Activated naive CD8-positive, alpha-beta T cell treated with anti-CD3 and anti-CD28 coated beads for 36 hours (primary cell): Measurements from ENCODE around the gene GPR3. TPM values are rescaled to one million over a fixed set of nuclear protein-coding genes. Genes with fewer than 3 reads are reported as not detected.
A peak's percentile ranks its signal among the peaks of the same experiment; 100 is the strongest.

Experiments used
- DNase-seq: peaks from one replicate; pipeline ENCODE4 v3.0.0; 2021
- H3K27ac Mint-ChIP-seq: one replicate; pipeline ENCODE4 v1.8.0; 2022; ENCODE audit warnings: mild to moderate bottlenecking, moderate library complexity, mixed read lengths
- H3K27me3 Mint-ChIP-seq: one replicate; pipeline ENCODE4 v1.8.0; 2022; ENCODE audit warnings: mild to moderate bottlenecking, mixed read lengths
- H3K36me3 Mint-ChIP-seq: one replicate; pipeline ENCODE4 v1.8.0; 2021; ENCODE audit warnings: mild to moderate bottlenecking, mixed read lengths
- H3K4me1 Mint-ChIP-seq: one replicate; pipeline ENCODE4 v1.8.0; 2021; ENCODE audit warnings: mixed read lengths
- H3K4me3 Mint-ChIP-seq: one replicate; pipeline ENCODE4 v1.8.0; 2022; ENCODE audit warnings: mild to moderate bottlenecking, moderate library complexity, mixed read lengths
- H3K9me3 Mint-ChIP-seq: one replicate; pipeline ENCODE4 v1.8.0; 2022; ENCODE audit warnings: mixed read lengths
- total RNA-seq, 2 experiments: library from RNA; stranded (reverse); gene quantifications; one replicate each; pipeline ENCODE4 v1.2.3, GENCODE V29; 2021

The GPR3 gene
- total RNA-seq, 2 experiments from 2014 or later = 3.5 to 3.9 TPM

DNA sequence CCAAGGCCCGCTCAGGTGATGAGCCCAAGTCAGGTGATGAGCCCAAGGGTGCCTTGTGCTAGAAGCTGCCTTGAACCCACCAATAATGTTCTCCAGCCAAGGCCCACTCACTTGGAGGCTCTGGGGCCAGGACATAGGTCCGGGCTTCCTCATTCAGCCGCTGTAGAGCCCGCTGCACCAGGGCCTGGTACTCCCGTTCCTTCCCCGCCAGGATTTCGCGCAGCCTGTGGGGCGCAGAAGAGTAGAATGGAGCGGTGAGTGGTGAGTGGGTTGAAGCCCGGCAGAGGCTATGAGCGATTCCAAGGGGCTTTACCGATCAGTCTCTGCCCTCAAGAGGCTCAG, 36.2 kb upstream of the GPR3 start:
- peaks cover 4% of the 10 kb centered on the region for H3K27me3 Mint-ChIP-seq
- H3K36me3 Mint-ChIP-seq = peaks cover 4% of the 10 kb centered on the region
- peaks cover 37% of the 10 kb centered on the region for H3K4me1 Mint-ChIP-seq
- peak overlapping the region; percentile 5 for H3K27ac Mint-ChIP-seq
- H3K4me3 Mint-ChIP-seq = no peak overlapping the region
- DNase-seq = no peak
- no peaks in the 10 kb centered on the region for H3K9me3 Mint-ChIP-seq

DNA sequence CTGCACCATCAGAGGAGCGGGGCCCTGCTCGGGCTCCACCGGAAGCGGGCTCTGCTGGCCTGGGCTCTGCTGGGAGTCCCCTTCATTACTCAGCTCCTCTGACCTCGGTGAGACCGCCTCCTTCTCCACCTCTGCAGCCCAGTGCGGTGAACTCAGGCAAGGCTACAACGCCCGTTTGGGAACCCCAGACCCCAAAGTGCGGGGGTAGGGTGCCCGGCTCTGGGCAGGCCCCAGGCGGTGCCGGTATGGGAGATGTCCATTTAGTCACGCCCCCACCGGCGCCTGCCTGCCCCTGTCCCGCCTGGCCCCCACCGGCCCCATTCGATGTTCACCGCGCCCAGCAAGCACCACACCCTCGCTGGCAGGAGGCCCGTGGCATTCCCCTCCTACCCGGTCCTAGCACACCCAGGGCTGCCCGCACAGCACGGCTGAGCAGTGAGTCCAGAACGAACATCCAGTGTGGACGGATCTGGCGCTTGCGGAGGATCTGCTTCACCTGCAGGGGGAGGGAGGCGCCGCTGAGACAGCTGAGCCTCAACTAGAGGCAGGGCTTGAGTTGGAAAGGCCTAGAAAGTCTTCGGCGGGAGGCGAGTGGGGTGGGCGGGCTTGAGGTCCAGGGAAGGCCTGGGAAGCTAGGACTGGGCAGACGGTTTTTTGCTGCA, 35.7 kb upstream of the GPR3 start:
- peaks cover 37% of the 10 kb centered on the region for H3K4me1 Mint-ChIP-seq
- H3K27ac Mint-ChIP-seq = peak overlapping the region; percentile 63
- H3K9me3 Mint-ChIP-seq = no peaks in the 10 kb centered on the region
- H3K36me3 Mint-ChIP-seq = peaks cover 4% of the 10 kb centered on the region
- H3K4me3 Mint-ChIP-seq = peak overlapping the region; percentile 65
- DNase-seq = peak; percentile 57
- H3K27me3 Mint-ChIP-seq = peaks cover 4% of the 10 kb centered on the region

DNA sequence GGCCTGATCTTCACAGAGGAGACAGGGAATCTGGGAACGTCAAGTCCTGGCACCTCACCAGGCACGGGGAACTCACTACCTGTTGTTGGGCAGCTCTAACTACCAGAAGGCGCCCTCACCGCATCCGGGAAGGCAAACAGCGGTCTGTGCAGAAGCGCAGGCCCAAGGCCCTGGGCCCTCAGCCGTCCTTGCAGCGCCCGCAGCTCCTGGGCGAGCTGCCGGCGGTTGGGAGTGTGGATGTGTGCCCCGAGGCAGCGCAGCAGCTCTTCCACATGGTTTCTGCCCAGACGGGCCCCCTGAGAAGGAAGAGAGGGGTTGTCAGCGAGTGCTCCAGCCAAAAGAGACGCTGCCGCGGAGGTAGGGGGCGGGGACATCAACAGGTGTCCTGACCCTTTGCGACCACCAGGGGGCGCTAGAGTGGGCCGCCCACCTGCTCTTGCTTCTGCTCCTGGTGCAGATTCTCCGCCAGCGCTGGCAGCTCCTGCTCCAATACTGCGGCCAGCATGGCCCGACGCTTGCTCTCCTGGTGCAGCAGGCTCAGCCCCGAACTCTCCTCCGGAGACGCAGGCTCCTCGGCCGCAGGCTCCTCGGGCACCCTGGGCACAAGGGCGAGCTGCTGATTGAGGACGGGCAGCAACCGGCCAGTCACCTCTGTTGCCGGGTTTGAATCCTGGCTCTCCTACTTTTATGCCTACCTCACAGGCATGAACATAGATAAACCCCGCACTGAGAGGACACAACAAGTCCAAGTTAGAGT, 35.0 kb upstream of the GPR3 start:
- H3K4me3 Mint-ChIP-seq = peak overlapping the region; percentile 65
- peaks cover 4% of the 10 kb centered on the region for H3K27me3 Mint-ChIP-seq
- H3K36me3 Mint-ChIP-seq = peaks cover 4% of the 10 kb centered on the region
- DNase-seq = peak; percentile 83
- H3K9me3 Mint-ChIP-seq = no peaks in the 10 kb centered on the region
- H3K27ac Mint-ChIP-seq = peak overlapping the region; percentile 63
- peaks cover 37% of the 10 kb centered on the region for H3K4me1 Mint-ChIP-seq

DNA sequence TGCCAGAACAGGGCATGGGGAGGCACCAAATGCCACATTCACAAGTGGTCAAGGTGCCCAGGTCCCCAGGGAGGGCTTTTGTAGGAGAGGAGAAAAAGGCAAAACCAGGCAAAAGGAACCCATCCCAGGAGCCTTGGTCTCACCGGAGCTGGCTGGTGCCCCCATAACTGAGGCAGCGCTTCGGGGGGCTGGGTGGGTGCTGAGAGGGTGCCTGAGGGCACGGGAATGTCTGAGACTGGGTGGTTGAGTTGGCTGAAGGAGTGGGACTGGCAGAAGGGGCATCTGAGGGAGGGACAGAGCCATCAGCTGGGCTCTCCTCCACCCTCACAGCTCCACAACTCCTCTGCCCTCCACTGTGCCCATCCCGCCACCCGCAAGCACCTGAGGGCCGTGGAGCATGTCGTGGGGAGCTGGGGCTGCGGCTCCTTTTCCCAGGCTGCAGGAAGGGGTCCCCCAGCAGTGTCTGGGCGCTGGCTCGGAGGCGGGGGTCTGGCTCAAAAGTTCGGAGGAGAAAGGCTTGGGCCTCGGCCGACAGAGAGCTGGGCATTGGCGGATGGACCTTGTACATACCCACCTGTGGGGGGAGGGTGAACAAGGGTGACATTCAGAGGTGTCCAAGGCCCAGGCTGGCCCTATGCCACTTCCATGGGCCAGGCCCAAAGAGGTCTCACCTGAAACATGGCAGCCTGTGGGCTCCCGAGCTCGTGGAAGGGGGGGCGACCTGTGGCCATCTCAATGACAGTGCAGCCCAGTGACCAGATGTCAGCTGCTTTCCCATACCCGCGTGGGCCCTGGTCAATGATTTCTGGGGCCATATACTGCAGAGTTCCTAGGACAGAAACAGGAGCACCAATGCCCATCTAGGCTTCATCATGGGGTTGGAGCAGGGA, 34.1 kb upstream of the GPR3 start:
- peaks cover 4% of the 10 kb centered on the region for H3K27me3 Mint-ChIP-seq
- H3K4me3 Mint-ChIP-seq = no peak overlapping the region
- no peak for DNase-seq
- H3K27ac Mint-ChIP-seq = no peak overlapping the region
- peaks cover 4% of the 10 kb centered on the region for H3K36me3 Mint-ChIP-seq
- H3K9me3 Mint-ChIP-seq = no peaks in the 10 kb centered on the region
- H3K4me1 Mint-ChIP-seq = peaks cover 37% of the 10 kb centered on the region

DNA sequence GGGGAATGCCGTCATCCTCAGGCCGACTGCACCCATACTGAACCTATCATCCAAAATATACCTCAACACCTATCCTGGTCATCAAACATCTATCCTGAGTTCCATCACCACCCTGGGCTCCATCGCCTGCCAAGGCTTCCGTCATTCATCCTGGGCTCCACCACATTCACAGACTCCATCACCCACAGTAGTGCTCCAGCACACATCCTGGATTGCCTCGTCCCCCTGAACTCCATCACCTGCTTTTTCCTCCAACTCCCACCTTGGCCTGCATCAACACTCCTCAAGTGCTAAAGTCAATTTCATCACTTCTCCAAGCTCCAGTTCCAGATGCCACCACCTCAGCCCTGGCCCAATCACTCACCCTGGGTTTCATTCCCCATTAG, 33.5 kb upstream of the GPR3 start:
- peaks cover 4% of the 10 kb centered on the region for H3K27me3 Mint-ChIP-seq
- H3K36me3 Mint-ChIP-seq = peaks cover 4% of the 10 kb centered on the region
- DNase-seq = no peak
- no peak overlapping the region for H3K4me3 Mint-ChIP-seq
- H3K9me3 Mint-ChIP-seq = no peaks in the 10 kb centered on the region
- peaks cover 37% of the 10 kb centered on the region for H3K4me1 Mint-ChIP-seq
- H3K27ac Mint-ChIP-seq = no peak overlapping the region

- Mint-ChIP-seq H3K9me3 (no peaks in the 10 kb centered on the region), H3K4me3 (peak overlapping the region; percentile 68), H3K4me1 (peaks cover 40% of the 10 kb centered on the region), H3K27ac (no peak overlapping the region), H3K36me3 (peaks cover 4% of the 10 kb centered on the region), H3K27me3 (peaks cover 4% of the 10 kb centered on the region)
- DNase-seq = no peak
Observed at GRCh38 chr1:27359822-27360158, 32.6 kb upstream of the GPR3 start.

DNA sequence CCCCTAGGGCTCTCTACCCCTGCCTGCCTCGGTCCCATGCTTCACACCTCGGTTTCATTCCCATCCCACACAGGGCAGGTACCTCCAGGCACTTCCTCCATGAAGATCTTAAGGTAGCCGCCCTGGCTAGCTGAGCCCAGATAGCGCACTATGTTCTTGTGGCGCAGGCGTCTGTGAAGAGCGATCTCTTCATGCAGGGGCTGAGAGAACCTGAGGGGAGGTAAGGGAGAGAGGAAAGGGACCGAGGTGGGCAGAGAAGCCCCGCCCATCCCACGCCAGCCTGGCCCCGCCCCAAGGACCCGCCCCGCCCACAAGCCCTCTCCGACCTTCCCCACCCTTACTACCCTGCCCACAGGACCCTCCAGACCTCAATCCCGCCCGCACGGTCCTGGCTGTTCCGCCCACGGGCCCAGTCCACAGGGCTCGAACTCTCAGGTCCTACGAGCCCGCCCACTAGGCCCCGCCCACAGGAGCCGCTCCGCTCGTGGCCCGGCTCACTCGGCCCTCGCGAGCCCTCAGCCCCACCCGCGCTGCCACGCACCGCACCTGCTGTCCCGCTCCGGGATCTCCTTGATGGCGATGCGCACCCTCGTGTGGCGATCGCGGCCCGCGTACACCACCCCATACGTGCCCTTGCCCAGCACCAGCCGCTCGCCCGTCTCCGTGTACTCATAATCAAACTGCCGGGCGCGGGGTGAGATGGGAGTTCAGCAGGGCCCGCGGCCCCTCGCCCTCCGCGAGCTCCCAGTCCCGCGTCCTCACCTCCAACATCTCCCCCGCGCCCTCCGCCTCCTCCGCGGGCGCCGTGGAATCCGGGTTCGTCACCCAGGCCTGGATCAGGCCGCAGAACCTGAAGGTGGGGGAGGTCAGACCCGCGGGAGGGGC, 32.0 kb upstream of the GPR3 start:
- no peaks in the 10 kb centered on the region for H3K9me3 Mint-ChIP-seq
- peak overlapping the region; percentile 68 for H3K4me3 Mint-ChIP-seq
- H3K27me3 Mint-ChIP-seq = peaks cover 4% of the 10 kb centered on the region
- DNase-seq = peak; percentile 27
- H3K4me1 Mint-ChIP-seq = peaks cover 44% of the 10 kb centered on the region
- peaks cover 4% of the 10 kb centered on the region for H3K36me3 Mint-ChIP-seq
- H3K27ac Mint-ChIP-seq = no peak overlapping the region

DNA sequence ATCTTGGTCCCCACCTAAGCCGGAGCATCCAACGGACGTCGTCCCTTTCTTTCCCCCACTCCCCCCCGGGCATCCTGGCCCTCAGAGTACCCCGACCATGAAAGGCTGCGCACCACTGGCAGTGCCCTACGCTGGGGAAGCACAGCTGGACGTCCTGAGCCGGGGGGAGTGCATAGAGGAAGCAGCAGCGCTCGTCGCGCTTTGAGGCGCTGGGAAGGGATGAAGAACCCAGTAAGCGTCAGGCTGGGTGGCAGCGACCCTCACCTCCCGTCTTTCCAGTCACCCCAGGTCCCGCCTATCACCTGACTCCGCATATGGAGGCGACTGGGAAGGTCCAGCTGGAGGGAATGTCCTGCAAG, 31.4 kb upstream of the GPR3 start:
- no peaks in the 10 kb centered on the region for H3K36me3 Mint-ChIP-seq
- DNase-seq = no peak
- H3K27me3 Mint-ChIP-seq = peaks cover 4% of the 10 kb centered on the region
- no peak overlapping the region for H3K4me3 Mint-ChIP-seq
- H3K27ac Mint-ChIP-seq = no peak overlapping the region
- no peaks in the 10 kb centered on the region for H3K9me3 Mint-ChIP-seq
- H3K4me1 Mint-ChIP-seq = peaks cover 43% of the 10 kb centered on the region

- DNase-seq = no peak
- Mint-ChIP-seq H3K36me3 (no peaks in the 10 kb centered on the region), H3K9me3 (no peaks in the 10 kb centered on the region), H3K27me3 (peaks cover 4% of the 10 kb centered on the region), H3K27ac (no peak overlapping the region), H3K4me3 (no peak overlapping the region), H3K4me1 (peaks cover 37% of the 10 kb centered on the region)
Observed at GRCh38 chr1:27361553-27361952, 30.9 kb upstream of the GPR3 start.

- H3K27me3 Mint-ChIP-seq = peaks cover 2% of the 10 kb centered on the region
- no peaks in the 10 kb centered on the region for H3K9me3 Mint-ChIP-seq
- H3K4me3 Mint-ChIP-seq = no peak overlapping the region
- H3K4me1 Mint-ChIP-seq = peaks cover 28% of the 10 kb centered on the region
- no peak for DNase-seq
- no peak overlapping the region for H3K27ac Mint-ChIP-seq
- no peaks in the 10 kb centered on the region for H3K36me3 Mint-ChIP-seq
Observed at GRCh38 chr1:27363766-27364695, 28.4 kb upstream of the GPR3 start.

GRCh38 chr1:27364696-27365371, 27.6 kb upstream of the GPR3 start:
- H3K4me1 Mint-ChIP-seq = peaks cover 30% of the 10 kb centered on the region
- H3K9me3 Mint-ChIP-seq = no peaks in the 10 kb centered on the region
- H3K4me3 Mint-ChIP-seq = peak overlapping the region; percentile 84
- H3K27me3 Mint-ChIP-seq = no peaks in the 10 kb centered on the region
- no peak for DNase-seq
- H3K36me3 Mint-ChIP-seq = no peaks in the 10 kb centered on the region
- no peak overlapping the region for H3K27ac Mint-ChIP-seq

GRCh38 chr1:27365372-27366112, 26.9 kb upstream of the GPR3 start:
- Mint-ChIP-seq H3K4me3 (peak overlapping the region; percentile 84), H3K27me3 (no peaks in the 10 kb centered on the region), H3K4me1 (peaks cover 27% of the 10 kb centered on the region), H3K36me3 (no peaks in the 10 kb centered on the region), H3K27ac (peak overlapping the region; percentile 69), H3K9me3 (no peaks in the 10 kb centered on the region)
- peak; percentile 70 for DNase-seq

GRCh38 chr1:27366113-27366410, 26.4 kb upstream of the GPR3 start:
- no peaks in the 10 kb centered on the region for H3K36me3 Mint-ChIP-seq
- no peaks in the 10 kb centered on the region for H3K27me3 Mint-ChIP-seq
- peaks cover 27% of the 10 kb centered on the region for H3K4me1 Mint-ChIP-seq
- peak overlapping the region; percentile 69 for H3K27ac Mint-ChIP-seq
- peak; percentile 87 for DNase-seq
- H3K9me3 Mint-ChIP-seq = no peaks in the 10 kb centered on the region
- H3K4me3 Mint-ChIP-seq = peak overlapping the region; percentile 84
